HG02870 (cell line): ENCODE measurements around the gene TTC23.

ENCODE experiments used
- ATAC-seq: cut with Tn5 transposase; IDR thresholded peaks from one replicate; pipeline ENCODE4 v1.9.1; 2021; ENCODE audit warnings: mild to moderate bottlenecking, moderate library complexity; ENCODE audit not compliant: unreplicated experiment

The TTC23 gene

DNA sequence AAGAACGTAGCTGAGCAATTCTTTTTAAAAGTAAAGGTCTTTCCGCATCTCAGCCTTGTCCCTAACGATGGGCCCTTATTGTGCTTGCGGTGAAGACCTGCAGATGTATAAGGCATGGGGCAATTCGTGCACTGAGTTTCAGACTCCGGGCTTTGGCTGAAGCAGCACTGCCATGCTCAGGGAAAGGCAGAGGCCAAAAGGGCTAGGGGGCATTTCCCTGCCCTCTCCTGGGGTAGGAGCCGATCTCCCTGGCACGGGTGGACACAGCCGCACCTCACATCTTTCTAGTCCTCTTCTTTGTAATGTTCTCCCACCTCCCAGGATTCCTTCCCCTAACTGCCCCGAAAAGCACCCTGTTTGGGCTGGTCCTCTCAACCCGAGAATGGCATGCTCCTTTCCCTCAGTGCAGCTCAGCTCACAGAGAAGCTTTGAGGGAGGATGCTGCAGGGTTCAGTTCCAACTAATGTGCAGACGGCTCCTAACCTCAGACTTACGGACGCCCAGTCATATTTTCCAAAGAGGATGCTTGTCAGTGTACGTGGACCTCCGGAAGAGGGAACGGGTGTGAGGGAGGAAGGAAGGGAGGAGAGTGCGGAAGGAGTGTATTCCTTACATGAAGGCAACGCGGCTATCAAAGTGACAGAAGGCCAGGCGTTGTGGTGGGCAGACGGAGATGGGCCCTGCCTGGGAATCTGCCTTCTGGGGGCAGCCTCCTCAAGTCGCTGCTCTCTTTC is 83.3 kb downstream of the TTC23 start:
- ATAC-seq = no peak

DNA sequence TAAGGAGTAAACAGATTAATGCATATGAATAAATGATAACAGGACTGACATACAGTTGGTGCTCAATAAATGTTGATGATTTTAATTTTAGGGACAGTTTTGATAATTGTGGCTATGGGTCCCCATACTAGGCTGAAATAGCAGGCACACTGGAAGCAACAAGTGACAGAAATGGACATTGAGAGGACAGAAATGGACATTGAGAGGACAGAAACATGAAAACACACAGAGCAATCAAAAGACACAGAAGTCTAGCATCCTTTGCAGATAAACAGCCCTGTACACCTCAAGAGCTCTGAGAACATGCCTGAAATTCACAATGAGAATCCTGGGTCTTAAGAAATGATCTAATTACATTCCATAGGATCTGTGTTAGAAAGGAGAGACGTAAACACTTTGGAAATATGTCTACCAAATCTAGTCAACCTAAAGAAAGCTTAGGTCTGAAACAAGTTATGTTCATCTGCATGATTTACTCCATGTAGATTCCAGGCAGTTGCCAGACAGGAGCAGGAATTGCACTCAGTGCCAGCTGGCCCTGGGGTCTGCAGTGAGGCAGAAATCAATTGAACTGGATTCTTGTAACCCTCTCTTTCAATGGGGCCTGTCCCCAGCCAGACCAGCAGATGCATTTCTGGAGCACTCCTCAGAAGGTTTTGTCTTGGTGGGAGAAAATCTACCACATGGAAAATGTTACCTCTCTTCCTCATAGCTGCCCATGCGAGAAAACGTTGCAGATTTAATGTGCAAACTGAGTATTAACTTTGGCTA is 84.2 kb downstream of the TTC23 start:
- no peak for ATAC-seq

DNA sequence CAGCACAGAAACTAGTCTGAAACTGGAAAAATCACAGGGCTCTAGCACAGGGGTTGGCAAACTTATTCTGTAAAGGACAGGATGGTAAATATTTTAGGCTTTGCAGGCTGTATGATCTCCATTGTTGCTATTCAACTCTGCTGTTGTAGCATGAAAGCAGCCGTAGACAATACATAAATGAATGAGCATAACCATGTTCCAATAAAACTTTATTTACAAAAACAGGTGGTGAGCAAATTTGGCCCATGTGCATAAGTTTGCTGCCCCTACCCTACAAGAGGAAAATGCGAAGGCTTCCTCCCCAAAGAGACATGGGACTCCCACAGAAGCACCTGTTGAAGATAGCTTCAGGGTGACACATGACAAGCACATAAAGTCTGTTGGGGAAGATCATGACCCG is 85.3 kb downstream of the TTC23 start:
- ATAC-seq = no peak

DNA sequence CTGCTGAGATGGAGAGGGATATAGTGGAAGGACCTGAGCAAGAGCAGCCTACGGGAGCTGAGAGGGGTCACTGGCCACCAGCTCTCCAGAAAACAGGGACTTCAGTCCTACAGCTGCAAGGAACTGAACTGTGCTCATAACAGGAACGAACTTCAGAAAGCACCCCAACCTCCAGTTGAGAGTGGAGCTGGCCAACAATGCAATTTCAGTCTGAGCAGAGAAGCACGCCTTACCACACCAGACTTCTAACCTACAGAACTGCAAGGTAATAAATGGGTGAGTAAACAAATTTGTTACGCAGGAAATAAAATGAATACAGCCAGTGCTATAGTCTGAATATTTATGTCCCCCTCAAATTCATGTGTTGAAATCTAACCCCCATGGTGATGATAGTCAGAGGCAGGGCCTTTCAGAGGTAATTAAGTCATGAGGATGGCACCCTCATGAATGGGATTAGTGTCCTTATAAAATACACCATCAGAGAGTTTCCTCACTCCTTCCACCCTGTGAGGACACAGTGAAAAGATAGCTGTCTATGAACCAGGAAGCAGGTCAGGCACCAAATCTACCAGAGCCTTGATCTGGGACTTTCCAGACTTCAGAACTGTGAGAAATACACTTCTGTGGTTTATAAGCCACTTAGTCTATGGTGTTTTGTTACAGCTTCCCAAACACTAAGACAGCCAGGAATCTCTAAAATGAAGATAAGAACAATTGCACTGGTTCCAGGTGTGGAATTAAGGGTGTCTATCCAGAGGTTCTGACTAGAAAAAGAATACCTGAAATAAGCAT is 85.9 kb downstream of the TTC23 start:
- no peak for ATAC-seq

DNA sequence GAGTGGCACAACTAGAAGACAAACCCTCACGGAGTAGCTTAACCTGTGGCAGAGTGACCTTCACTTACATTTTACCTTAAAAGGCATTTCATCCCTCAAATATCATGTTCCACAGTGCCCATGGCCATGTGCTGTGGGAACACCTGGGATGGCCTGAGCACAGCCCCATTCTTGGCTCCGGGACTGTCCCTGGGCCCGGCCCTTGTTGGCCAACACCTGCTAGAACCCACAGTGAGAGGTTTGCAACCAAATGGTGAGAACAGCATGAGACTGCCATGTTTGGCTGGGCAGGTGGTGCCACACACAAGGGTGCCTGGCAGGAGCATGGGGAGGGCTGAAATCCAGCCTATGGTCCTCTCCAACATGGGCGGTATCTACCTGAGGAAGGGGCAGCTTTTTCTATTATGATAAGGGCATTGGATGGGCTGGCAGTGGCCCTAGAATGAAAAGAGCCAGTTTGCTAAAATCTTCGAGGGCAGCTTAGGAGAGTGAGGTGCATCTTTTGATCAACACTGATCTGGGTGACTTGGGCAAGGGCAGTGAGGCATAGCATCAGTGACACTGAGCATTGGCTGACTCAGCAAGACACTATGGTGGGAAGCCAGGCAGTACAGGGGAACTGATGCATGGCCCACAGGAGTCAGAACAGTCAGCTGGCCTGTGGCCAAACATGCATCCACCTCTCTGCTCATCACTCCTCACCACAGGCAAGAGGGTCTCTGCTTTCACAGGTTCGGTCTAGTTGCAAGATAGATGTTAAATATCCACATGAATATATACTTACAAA is 90.6 kb downstream of the TTC23 start:
- ATAC-seq = no peak

DNA sequence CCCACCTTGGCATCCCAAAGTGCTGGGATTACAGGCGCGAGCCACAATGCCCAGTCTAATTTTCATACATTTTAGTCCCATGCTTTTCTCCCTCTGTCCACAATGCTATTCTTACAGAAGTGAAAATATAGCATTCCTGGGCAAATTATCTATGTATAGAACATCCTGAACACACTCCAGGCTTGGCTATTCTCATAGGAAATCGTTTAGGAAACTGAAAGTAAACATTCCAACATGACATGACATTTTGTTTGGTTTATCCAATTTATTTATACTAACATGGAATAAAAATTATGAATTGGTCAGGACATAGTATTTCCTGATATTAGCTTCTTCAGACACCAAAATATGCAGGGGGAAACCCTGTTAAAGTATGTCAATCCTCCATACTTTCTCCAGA is 91.9 kb downstream of the TTC23 start:
- ATAC-seq = no peak

DNA sequence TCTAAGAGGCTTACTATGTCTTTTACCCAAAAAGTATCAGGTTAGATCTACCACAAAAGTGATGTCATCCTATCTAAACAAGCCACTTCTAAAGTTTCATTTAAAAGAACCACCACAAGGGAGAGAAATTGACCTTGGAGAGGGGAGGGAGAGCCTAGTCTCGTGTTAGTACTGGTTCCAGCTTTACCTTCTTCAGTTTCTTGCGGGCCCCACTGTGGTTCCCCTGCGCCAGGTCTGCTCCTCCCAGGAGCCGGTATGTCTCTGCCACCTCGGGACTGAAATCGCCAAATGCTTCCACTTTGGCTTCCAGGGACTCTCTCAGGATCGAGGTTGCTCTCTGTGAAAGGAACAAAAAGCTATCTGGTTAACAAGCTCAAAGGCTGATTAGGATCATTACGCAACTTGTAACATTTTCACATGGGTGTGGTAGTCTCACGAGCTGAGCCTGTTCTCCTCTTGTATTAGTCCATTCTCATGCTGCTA is 93.4 kb downstream of the TTC23 start:
- no peak for ATAC-seq

DNA sequence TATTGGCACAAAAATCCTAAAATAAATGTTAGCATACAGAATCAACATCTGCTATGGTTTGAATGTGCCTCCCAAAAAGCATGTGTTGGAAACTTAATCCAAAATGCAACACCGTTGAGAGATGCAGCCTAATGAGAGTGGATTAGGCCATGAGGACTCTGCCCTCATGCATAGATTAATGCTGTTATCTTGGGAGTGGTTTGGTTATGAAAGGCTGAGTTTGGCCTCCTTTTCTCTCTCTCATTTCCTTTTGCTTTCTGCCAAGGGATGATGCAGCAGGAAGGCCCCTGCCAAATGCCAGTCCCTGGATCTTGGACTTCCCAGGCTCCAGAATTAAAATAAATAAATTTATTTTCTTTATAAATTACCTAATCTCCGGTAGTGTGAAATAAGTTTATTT is 95.1 kb downstream of the TTC23 start:
- no peak for ATAC-seq

DNA sequence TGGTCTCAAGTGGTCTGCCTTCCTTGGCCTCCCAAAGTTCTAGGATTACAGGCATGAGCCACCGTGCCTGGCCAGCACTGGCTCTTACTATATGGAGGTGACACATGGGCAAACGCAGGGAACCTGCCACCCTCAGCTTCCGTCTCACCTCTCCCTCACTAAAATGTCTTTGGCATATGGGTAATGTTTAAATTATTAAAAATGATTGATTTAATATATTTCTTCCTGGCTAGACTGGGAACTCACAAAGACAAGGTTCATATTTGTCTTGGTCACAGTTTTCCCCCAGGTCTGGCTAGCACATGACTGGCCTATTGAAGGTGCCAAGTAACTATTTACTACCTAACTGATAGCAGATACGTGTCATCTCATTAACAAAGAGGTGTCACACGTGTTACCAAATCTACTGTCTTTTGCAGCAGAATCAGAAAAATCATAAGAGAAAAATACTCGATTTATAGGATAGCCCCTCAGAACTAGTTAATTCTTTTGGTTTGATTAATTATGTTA is 96.3 kb downstream of the TTC23 start:
- ATAC-seq = no peak

DNA sequence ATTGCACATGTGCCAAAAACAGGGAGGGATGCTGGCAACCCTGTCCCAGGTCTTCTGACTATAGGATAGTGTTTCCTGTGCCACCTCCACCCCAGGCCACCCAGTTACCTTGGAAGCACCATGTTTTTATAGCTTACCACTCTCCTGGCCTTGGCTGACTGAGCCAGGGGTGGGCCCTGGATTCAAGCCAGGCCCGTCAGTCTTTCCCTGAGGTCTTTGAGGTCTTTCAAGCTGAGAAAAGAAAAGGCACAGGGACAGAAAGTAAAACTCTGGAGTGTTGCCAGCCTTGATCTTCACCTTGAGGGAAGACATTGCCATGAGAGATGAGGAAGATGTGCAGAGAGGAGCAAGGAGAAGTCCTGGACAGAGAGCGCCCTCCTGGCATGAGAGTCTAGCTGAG is 98.2 kb downstream of the TTC23 start:
- no peak for ATAC-seq

DNA sequence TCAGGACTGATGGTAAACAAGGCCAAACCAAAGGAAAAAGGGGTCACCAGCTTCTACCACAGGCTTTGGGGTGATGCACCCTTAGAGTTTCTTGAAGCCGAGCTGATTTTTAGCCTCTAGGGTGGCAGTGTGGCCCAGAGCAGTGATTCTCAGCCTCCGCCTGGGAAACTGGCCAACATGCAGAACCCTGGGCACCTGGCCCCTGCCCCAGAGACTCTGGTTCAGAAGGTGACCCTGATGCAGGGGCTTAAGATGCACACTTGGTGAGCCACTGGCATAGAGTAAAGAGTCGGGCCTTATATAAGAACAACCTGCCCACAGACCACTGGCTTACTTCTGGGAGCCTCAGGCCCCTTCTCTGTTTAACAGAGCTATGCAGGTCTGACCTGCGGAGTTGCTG is 100.0 kb downstream of the TTC23 start:
- no peak for ATAC-seq

DNA sequence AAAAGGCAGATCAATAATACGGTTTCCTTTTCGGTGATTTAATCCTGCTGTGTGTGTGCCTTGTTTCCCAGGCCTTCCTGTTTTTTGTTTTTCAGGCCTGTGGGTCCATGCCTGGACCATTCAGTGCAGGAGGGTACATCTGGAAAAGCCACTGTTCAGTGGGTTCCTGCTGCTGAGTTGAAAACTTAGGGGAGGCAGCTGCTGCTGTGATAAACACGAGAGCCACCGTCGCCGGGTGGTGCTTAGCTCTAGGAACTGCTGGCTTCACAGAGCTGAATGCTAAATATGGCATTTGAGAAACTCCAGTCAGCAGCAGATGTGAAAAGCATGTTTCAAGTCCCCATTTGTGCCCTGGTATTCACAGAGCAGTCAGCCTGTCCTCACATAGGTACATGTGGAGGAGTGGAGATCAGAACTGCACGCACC is 100.5 kb downstream of the TTC23 start:
- ATAC-seq = no peak

DNA sequence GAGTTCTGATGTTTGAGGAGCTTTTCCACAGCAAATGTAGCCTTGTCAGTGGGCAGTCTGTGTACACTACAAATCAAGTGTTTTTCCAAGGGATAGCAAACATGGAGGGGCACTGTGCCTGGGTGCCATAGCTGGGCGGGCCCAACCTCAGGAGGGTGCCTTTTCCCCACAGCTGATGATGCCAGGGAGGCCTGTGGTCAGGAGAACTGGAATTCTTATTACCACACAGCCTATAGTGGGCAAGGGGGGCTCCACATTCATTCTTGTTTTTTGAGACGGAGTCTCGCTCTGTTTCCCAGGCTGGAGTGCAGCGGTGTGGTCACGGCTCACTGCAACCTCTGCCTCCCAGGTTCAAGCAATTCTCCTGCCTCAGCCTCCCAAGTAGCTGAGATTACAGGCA is 102.7 kb downstream of the TTC23 start:
- no peak for ATAC-seq

DNA sequence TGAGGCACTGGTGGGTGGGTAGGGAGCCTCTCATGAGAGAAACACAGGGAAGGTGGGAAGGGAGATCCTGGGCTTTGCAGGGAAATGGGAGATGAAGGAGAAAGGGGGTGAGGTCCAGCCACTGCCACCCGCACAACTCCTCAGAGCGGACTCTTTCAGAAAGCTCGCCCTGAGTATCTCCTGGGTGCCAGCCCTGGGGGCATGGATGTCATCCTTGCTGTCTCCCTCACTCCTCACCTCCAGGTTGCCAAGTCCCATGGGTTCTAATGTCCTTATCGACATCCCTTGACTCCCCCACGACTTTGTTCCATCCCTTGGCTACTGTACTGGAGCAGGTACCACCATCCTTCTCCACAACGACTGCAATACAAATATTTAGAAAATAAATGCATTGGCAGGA is 103.6 kb downstream of the TTC23 start:
- ATAC-seq = no peak

DNA sequence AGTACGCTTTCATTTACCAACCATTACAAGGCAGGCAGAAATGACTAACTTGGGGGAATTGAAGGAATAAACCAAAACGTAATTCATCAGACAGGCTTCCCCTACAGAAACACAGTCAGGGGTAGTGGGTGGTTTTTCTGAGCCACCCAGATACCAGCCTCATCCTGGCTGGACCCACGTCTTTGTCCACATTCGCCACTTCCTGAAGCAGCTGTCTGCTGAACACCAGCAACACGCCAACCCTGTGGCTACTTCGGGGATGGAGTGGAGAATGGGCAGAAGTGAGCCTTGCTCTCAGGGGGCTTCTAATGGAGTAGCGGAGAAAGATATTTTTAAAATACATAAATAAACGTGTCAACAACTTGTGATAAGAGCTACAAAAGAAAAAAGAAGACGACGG is 104.4 kb downstream of the TTC23 start:
- ATAC-seq = no peak

DNA sequence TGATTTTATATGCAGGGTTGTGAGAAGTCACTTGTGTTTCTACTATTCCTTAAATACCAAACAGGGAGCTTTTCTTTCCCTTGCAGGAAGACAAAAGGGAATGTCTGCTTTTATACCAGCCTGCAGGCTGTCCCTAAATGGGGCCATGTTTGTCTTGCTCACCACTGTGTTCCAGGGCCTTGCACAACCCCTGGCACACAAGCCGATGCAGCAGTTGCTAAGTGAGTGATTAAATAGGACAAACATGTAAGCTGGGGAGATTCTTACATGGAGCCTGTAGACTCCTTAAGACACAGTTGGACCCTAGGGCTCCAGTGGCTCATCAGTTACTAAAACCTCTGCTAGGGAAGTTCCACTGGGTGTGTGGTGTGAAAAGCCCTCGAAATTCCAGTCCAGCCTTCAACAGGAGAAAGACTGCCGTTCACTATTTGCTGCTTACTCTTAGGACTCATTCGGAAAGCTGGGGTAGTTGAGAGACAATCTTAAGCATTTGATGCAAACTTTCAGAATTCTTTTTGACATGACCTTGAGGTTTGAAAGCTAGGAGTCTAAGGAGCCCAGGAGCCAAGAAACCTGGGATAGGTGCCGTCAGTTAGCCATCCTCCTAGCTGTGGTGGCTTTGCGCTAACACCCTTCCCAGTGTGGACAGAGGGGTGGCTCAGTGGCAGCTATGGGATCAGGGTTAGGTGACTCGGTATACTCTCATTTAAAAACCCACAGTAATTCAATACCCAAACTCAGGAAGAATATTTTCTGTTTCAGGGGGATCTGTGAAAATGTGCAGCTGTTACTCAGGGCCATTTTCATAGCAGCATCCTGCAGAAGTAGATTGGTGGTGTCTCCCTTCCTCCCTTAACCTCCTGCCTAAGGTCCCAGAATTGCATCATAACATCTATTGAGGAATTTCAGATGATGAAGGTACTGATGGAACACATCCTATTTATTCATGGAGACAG is 105.4 kb downstream of the TTC23 start:
- no peak for ATAC-seq

DNA sequence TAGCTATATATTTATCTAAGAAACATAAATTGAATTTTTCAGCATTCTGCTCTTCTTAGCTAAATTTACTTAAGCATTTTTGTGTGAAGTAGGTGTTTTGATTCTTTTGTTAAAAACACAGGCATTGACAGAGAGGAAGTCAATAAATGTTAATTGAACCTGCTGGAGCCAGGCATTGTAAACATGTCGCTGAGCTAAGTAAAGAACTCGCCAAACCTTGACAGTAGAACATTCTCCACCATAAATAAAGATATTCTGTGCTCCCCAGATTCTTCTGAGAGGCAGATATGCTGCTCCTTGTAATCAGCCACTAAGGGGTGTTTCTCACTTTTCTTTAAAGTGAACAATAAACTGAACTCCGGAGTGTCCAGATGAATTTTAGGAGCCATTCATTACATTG is 106.1 kb downstream of the TTC23 start:
- no peak for ATAC-seq

DNA sequence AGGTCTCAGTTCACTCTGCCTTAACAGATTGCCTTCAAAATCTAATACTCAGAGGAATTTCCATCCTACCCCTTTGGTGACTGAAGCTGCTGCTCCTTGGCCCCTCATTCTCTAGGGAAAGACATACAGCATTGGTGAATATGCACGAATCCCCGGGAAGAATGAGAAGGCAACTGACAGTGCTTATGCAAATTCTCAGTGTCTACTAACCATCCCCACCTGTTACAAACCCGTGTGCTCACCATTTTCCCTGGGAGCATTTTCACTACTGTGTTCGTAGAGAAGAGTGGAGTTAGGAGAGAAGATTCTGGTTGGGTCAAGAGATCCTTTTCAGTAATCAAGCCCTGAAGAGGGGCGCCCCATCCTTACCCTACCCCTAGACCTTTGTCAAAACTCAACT is 106.8 kb downstream of the TTC23 start:
- ATAC-seq = no peak

DNA sequence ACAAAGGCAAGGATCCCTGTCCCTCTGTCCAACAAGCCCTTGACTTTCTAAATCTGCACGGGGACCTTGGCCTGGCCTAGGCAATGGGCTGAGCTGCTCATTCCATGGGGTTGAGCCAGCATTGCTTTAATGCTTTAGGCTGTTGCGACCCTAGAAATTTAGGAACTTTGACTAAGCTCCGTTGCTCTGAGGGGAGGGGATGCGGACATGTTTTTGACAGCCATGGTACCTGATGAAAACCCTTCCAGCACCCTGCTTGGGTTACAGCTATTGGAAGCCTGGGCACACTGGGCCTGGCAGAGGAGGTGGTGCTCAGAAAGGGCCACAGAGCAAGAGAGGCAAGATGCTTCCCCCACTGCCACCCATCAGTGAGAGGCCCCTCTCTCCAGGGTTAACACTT is 107.4 kb downstream of the TTC23 start:
- no peak for ATAC-seq

DNA sequence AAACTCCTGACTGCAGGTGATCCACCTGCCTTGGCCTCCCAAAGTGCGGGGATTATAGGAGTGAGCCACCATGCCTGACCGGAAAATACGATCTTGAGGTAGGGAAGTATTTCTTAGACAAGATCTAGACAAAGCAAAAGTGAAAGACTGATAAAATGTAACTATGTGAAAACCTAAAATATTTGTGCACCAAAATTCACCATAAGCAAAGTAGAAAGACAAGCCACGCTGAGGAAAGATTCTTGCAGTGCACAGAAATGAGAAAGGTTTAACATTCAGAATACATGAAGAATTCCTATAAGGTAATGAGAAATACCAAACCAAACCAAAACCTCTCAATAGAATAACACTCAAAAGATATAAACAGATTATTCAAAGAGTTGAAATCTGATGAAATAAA is 108.8 kb downstream of the TTC23 start:
- ATAC-seq = no peak
